Measurements from ENCODE around the gene C19orf38.

Gene C19orf38, protein sequence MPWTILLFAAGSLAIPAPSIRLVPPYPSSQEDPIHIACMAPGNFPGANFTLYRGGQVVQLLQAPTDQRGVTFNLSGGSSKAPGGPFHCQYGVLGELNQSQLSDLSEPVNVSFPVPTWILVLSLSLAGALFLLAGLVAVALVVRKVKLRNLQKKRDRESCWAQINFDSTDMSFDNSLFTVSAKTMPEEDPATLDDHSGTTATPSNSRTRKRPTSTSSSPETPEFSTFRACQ

GRCh38 chr19:10848230-10848856 is at the start of gene C19orf38:
Gene C19orf38 (plus strand): TSS chr19:10848415. CDS start chr19:10848509, 94 bp downstream.
- peaks cover 30% of the 10 kb centered on the region for H3K36me3 ChIP-seq
- peaks cover 43 to 44% of the 10 kb centered on the region in 2 experiments for H3K4me1 ChIP-seq (ENCODE audit: control insufficient read depth in 1 of 2, insufficient read depth in 1 of 2, low read depth in 1 of 2, low read length in 1 of 2)
- H3K27ac ChIP-seq: peak within 1 kb of the TSS; percentile 86
- TF ChIP-seq, protein P1, sequence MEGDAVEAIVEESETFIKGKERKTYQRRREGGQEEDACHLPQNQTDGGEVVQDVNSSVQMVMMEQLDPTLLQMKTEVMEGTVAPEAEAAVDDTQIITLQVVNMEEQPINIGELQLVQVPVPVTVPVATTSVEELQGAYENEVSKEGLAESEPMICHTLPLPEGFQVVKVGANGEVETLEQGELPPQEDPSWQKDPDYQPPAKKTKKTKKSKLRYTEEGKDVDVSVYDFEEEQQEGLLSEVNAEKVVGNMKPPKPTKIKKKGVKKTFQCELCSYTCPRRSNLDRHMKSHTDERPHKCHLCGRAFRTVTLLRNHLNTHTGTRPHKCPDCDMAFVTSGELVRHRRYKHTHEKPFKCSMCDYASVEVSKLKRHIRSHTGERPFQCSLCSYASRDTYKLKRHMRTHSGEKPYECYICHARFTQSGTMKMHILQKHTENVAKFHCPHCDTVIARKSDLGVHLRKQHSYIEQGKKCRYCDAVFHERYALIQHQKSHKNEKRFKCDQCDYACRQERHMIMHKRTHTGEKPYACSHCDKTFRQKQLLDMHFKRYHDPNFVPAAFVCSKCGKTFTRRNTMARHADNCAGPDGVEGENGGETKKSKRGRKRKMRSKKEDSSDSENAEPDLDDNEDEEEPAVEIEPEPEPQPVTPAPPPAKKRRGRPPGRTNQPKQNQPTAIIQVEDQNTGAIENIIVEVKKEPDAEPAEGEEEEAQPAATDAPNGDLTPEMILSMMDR (IDR thresholded peaks at IDR 0.05): no peak
- H3K27me3 ChIP-seq: no peaks in the 10 kb centered on the region
- no peaks in the 10 kb centered on the region for H3K9me3 ChIP-seq
- H3K4me3 ChIP-seq (ENCODE audit: low read depth in 1 of 2, low read length in 1 of 2): peak within 1 kb of the TSS; percentile 71

- TF ChIP-seq, protein P1 (IDR thresholded peaks at IDR 0.05): no peak
- peaks cover 14 to 15% of the 10 kb centered on the region in 2 experiments for H3K4me1 ChIP-seq (ENCODE audit: control insufficient read depth in 1 of 2, insufficient read depth in 1 of 2, low read depth in 1 of 2, low read length in 1 of 2)
- no peaks in the 10 kb centered on the region for H3K9me3 ChIP-seq
- peaks cover 91% of the 10 kb centered on the region for H3K36me3 ChIP-seq
- no peaks in the 10 kb centered on the region for H3K27me3 ChIP-seq
- no peak overlapping the region for H3K4me3 ChIP-seq (ENCODE audit: low read depth in 1 of 2, low read length in 1 of 2)
- peak overlapping the region; percentile 33 for H3K27ac ChIP-seq
These were observed 47.7 kb upstream of the C19orf38 start for GRCh38 chr19:10800488-10800887.

DNA sequence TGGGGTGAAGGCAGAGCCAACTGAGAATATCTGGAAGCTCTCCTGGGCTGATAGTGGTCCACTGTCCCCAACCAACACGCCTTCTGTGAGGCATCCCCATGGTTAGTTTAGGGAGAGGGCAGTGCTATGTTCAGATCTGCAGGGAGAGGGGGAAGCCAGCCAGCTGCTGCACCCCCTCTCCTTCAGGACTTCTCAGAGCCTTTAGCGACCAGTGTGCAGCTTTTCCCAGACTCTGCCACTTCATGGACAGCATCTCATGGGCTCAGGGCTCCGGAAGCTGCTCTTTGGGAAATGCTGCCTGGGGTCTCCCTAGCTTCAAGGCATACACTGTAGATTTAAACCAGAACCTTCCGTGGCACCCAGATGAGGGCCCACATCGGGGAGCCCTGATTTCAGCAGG is 45.7 kb upstream of the C19orf38 start:
- Histone ChIP-seq H3K36me3 (peaks cover 71% of the 10 kb centered on the region), H3K4me3 (ENCODE audit: low read depth in 1 of 2, low read length in 1 of 2) (no peak overlapping the region), H3K27me3 (no peaks in the 10 kb centered on the region), H3K4me1 (ENCODE audit: control insufficient read depth in 1 of 2, insufficient read depth in 1 of 2, low read depth in 1 of 2, low read length in 1 of 2) (peaks cover 30 to 31% of the 10 kb centered on the region in 2 experiments), H3K27ac (peak overlapping the region; percentile 91), H3K9me3 (no peaks in the 10 kb centered on the region)
- TF ChIP-seq, protein P1 (IDR thresholded peaks at IDR 0.05): no peak

GRCh38 chr19:10803252-10803651 is 45.0 kb upstream of the C19orf38 start:
- no peaks in the 10 kb centered on the region for H3K9me3 ChIP-seq
- TF ChIP-seq, protein P1 (IDR thresholded peaks at IDR 0.05): no peak
- peaks cover 63% of the 10 kb centered on the region for H3K36me3 ChIP-seq
- no peak overlapping the region for H3K4me3 ChIP-seq (ENCODE audit: low read depth in 1 of 2, low read length in 1 of 2)
- peaks cover 33% of the 10 kb centered on the region in 2 experiments for H3K4me1 ChIP-seq (ENCODE audit: control insufficient read depth in 1 of 2, insufficient read depth in 1 of 2, low read depth in 1 of 2, low read length in 1 of 2)
- no peaks in the 10 kb centered on the region for H3K27me3 ChIP-seq
- peak overlapping the region; percentile 91 for H3K27ac ChIP-seq

- peak overlapping the region; percentile 43 to 53 for H3K4me3 ChIP-seq (ENCODE audit: low read depth in 1 of 2, low read length in 1 of 2)
- H3K27ac ChIP-seq: peak overlapping the region; percentile 91
- H3K27me3 ChIP-seq: no peaks in the 10 kb centered on the region
- H3K4me1 ChIP-seq (ENCODE audit: control insufficient read depth in 1 of 2, insufficient read depth in 1 of 2, low read depth in 1 of 2, low read length in 1 of 2): peaks cover 52% of the 10 kb centered on the region in 2 experiments
- H3K36me3 ChIP-seq: peaks cover 45% of the 10 kb centered on the region
- H3K9me3 ChIP-seq: no peaks in the 10 kb centered on the region
- TF ChIP-seq, protein P1 (IDR thresholded peaks at IDR 0.05): no peak
These were observed 43.0 kb upstream of the C19orf38 start for GRCh38 chr19:10805065-10805757.

Data from neutrophil (primary cell).